Measurements from ENCODE around the gene PRKN.

Gene PRKN

GRCh38 chr6:161409353-161409752, 1318.2 kb downstream of the PRKN start:
- Histone ChIP-seq H3K36me3 (ENCODE audit: control insufficient read depth in 1 of 2, insufficient read depth in 2 of 2, low read depth in 1 of 2, low read length in 2 of 2) (no peaks in the 10 kb centered on the region), H3K4me3 (ENCODE audit: insufficient read depth in 1 of 2, low read depth in 1 of 2, low read length in 2 of 2) (no peak overlapping the region), H3K79me1 (replicated peaks; ENCODE audit: low read length, poor library complexity, severe bottlenecking) (no peaks in the 10 kb centered on the region), H3K18ac (ENCODE audit: low read depth in 1 of 2, low read length in 2 of 2) (no peak overlapping the region), H3K4me2 (ENCODE audit: low read length, poor library complexity, severe bottlenecking) (no peak overlapping the region), H2BK15ac (ENCODE audit: low read depth, poor library complexity, severe bottlenecking) (no peak overlapping the region), H3K4ac (ENCODE audit: low read depth in 1 of 2, low read length in 2 of 2) (no peak overlapping the region), H3K27ac (ENCODE audit: low read length, poor library complexity, severe bottlenecking) (no peak overlapping the region), H3K4me1 (ENCODE audit: control insufficient read depth, insufficient read depth, low read depth, low read length) (peaks cover 12% of the 10 kb centered on the region), H3K27me3 (ENCODE audit: control insufficient read depth in 1 of 2, insufficient read depth in 1 of 2, low read length in 2 of 2) (peaks cover 0 to 15% of the 10 kb centered on the region in 2 experiments), H2BK12ac (ENCODE audit: low read length in 2 of 2) (no peak overlapping the region), H3K9me3 (ENCODE audit: control insufficient read depth, low read length) (peaks cover 4% of the 10 kb centered on the region), H3K23ac (ENCODE audit: low read length in 2 of 2) (no peak overlapping the region), H3K9ac (ENCODE audit: low read length) (no peak overlapping the region), H3K14ac (ENCODE audit: low read length in 2 of 2) (no peak overlapping the region), H4K91ac (ENCODE audit: low read length) (no peak overlapping the region), H2BK120ac (ENCODE audit: low read depth, low read length) (no peak overlapping the region), H4K8ac (ENCODE audit: low read length) (no peak overlapping the region), H2BK5ac (ENCODE audit: low read depth, low read length, poor library complexity, severe bottlenecking) (no peak overlapping the region), H2AK5ac (ENCODE audit: low read length, severe bottlenecking) (no peak overlapping the region), H2AFZ (ENCODE audit: low read depth, low read length) (no peak overlapping the region)
- DNase-seq = no peak
- WGBS = 83% methylated on average over 7 of the region's 7 CpGs

GRCh38 chr6:161408041-161408440, 1319.5 kb downstream of the PRKN start:
- Histone ChIP-seq H3K23ac (ENCODE audit: low read length in 2 of 2) (no peak overlapping the region), H3K79me1 (replicated peaks; ENCODE audit: low read length, poor library complexity, severe bottlenecking) (no peaks in the 10 kb centered on the region), H3K27ac (ENCODE audit: low read length, poor library complexity, severe bottlenecking) (peak overlapping the region; percentile 16), H2BK5ac (ENCODE audit: low read depth, low read length, poor library complexity, severe bottlenecking) (no peak overlapping the region), H4K91ac (ENCODE audit: low read length) (no peak overlapping the region), H2BK120ac (ENCODE audit: low read depth, low read length) (no peak overlapping the region), H3K9me3 (ENCODE audit: control insufficient read depth, low read length) (peaks cover 14% of the 10 kb centered on the region), H3K4me2 (ENCODE audit: low read length, poor library complexity, severe bottlenecking) (no peak overlapping the region), H3K14ac (ENCODE audit: low read length in 2 of 2) (no peak overlapping the region), H2BK12ac (ENCODE audit: low read length in 2 of 2) (no peak overlapping the region), H3K4me3 (ENCODE audit: insufficient read depth in 1 of 2, low read depth in 1 of 2, low read length in 2 of 2) (no peak overlapping the region), H3K4me1 (ENCODE audit: control insufficient read depth, insufficient read depth, low read depth, low read length) (peaks cover 2% of the 10 kb centered on the region), H2AFZ (ENCODE audit: low read depth, low read length) (no peak overlapping the region), H3K9ac (ENCODE audit: low read length) (no peak overlapping the region), H2BK15ac (ENCODE audit: low read depth, poor library complexity, severe bottlenecking) (no peak overlapping the region), H4K8ac (ENCODE audit: low read length) (no peak overlapping the region), H3K18ac (ENCODE audit: low read depth in 1 of 2, low read length in 2 of 2) (no peak overlapping the region), H3K27me3 (ENCODE audit: control insufficient read depth in 1 of 2, insufficient read depth in 1 of 2, low read length in 2 of 2) (peaks cover 0 to 1% of the 10 kb centered on the region in 2 experiments), H2AK5ac (ENCODE audit: low read length, severe bottlenecking) (no peak overlapping the region), H3K4ac (ENCODE audit: low read depth in 1 of 2, low read length in 2 of 2) (no peak overlapping the region), H3K36me3 (ENCODE audit: control insufficient read depth in 1 of 2, insufficient read depth in 2 of 2, low read depth in 1 of 2, low read length in 2 of 2) (no peaks in the 10 kb centered on the region)
- no peak for DNase-seq
- 92% methylated on average over 5 of the region's 8 CpGs for whole genome bisulfite sequencing

GRCh38 chr6:161407581-161407980, 1320.0 kb downstream of the PRKN start:
- H2BK5ac ChIP-seq (ENCODE audit: low read depth, low read length, poor library complexity, severe bottlenecking) = no peak overlapping the region
- H3K23ac ChIP-seq (ENCODE audit: low read length in 2 of 2) = no peak overlapping the region
- H3K4ac ChIP-seq (ENCODE audit: low read depth in 1 of 2, low read length in 2 of 2) = no peak overlapping the region
- H2BK15ac ChIP-seq (ENCODE audit: low read depth, poor library complexity, severe bottlenecking) = no peak overlapping the region
- 21% methylated on average over 4 of the region's 4 CpGs for WGBS
- H4K91ac ChIP-seq (ENCODE audit: low read length) = no peak overlapping the region
- H3K79me1 ChIP-seq (replicated peaks; ENCODE audit: low read length, poor library complexity, severe bottlenecking) = no peaks in the 10 kb centered on the region
- peaks cover 2% of the 10 kb centered on the region for H3K4me1 ChIP-seq (ENCODE audit: control insufficient read depth, insufficient read depth, low read depth, low read length)
- no peaks in the 10 kb centered on the region for H3K36me3 ChIP-seq (ENCODE audit: control insufficient read depth in 1 of 2, insufficient read depth in 2 of 2, low read depth in 1 of 2, low read length in 2 of 2)
- no peak overlapping the region for H3K4me2 ChIP-seq (ENCODE audit: low read length, poor library complexity, severe bottlenecking)
- H2BK120ac ChIP-seq (ENCODE audit: low read depth, low read length) = no peak overlapping the region
- peaks cover 0 to 1% of the 10 kb centered on the region in 2 experiments for H3K27me3 ChIP-seq (ENCODE audit: control insufficient read depth in 1 of 2, insufficient read depth in 1 of 2, low read length in 2 of 2)
- no peak overlapping the region for H2AFZ ChIP-seq (ENCODE audit: low read depth, low read length)
- no peak overlapping the region for H3K14ac ChIP-seq (ENCODE audit: low read length in 2 of 2)
- H4K8ac ChIP-seq (ENCODE audit: low read length) = no peak overlapping the region
- peak; percentile 74 for DNase-seq
- peaks cover 14% of the 10 kb centered on the region for H3K9me3 ChIP-seq (ENCODE audit: control insufficient read depth, low read length)
- H2BK12ac ChIP-seq (ENCODE audit: low read length in 2 of 2) = no peak overlapping the region
- no peak overlapping the region for H3K18ac ChIP-seq (ENCODE audit: low read depth in 1 of 2, low read length in 2 of 2)
- H3K27ac ChIP-seq (ENCODE audit: low read length, poor library complexity, severe bottlenecking) = peak overlapping the region; percentile 16
- H3K4me3 ChIP-seq (ENCODE audit: insufficient read depth in 1 of 2, low read depth in 1 of 2, low read length in 2 of 2) = no peak overlapping the region
- no peak overlapping the region for H2AK5ac ChIP-seq (ENCODE audit: low read length, severe bottlenecking)
- no peak overlapping the region for H3K9ac ChIP-seq (ENCODE audit: low read length)

- WGBS = no CpG with 5 or more reads among the region's 2 CpGs
- H2BK15ac ChIP-seq (ENCODE audit: low read depth, poor library complexity, severe bottlenecking) = no peak overlapping the region
- no peak overlapping the region for H3K27ac ChIP-seq (ENCODE audit: low read length, poor library complexity, severe bottlenecking)
- no peak overlapping the region for H3K4me3 ChIP-seq (ENCODE audit: insufficient read depth in 1 of 2, low read depth in 1 of 2, low read length in 2 of 2)
- H2BK5ac ChIP-seq (ENCODE audit: low read depth, low read length, poor library complexity, severe bottlenecking) = no peak overlapping the region
- H2BK120ac ChIP-seq (ENCODE audit: low read depth, low read length) = no peak overlapping the region
- H3K18ac ChIP-seq (ENCODE audit: low read depth in 1 of 2, low read length in 2 of 2) = no peak overlapping the region
- H2AFZ ChIP-seq (ENCODE audit: low read depth, low read length) = no peak overlapping the region
- H3K4me1 ChIP-seq (ENCODE audit: control insufficient read depth, insufficient read depth, low read depth, low read length) = peaks cover 2% of the 10 kb centered on the region
- no peak overlapping the region for H2AK5ac ChIP-seq (ENCODE audit: low read length, severe bottlenecking)
- no peak overlapping the region for H4K8ac ChIP-seq (ENCODE audit: low read length)
- no peak overlapping the region for H2BK12ac ChIP-seq (ENCODE audit: low read length in 2 of 2)
- H3K36me3 ChIP-seq (ENCODE audit: control insufficient read depth in 1 of 2, insufficient read depth in 2 of 2, low read depth in 1 of 2, low read length in 2 of 2) = no peaks in the 10 kb centered on the region
- no peaks in the 10 kb centered on the region for H3K79me1 ChIP-seq (replicated peaks; ENCODE audit: low read length, poor library complexity, severe bottlenecking)
- H3K14ac ChIP-seq (ENCODE audit: low read length in 2 of 2) = no peak overlapping the region
- no peak overlapping the region for H3K4ac ChIP-seq (ENCODE audit: low read depth in 1 of 2, low read length in 2 of 2)
- H3K9me3 ChIP-seq (ENCODE audit: control insufficient read depth, low read length) = peaks cover 14% of the 10 kb centered on the region
- DNase-seq = no peak
- H3K27me3 ChIP-seq (ENCODE audit: control insufficient read depth in 1 of 2, insufficient read depth in 1 of 2, low read length in 2 of 2) = peaks cover 0 to 4% of the 10 kb centered on the region in 2 experiments
- H3K9ac ChIP-seq (ENCODE audit: low read length) = no peak overlapping the region
- H3K23ac ChIP-seq (ENCODE audit: low read length in 2 of 2) = no peak overlapping the region
- H4K91ac ChIP-seq (ENCODE audit: low read length) = no peak overlapping the region
- no peak overlapping the region for H3K4me2 ChIP-seq (ENCODE audit: low read length, poor library complexity, severe bottlenecking)
Observed at GRCh38 chr6:161407115-161407514, 1320.5 kb downstream of the PRKN start.
